SK-N-SH (cell line): Measurements from ENCODE around the gene KIF18B. TPM values are rescaled to one million over a fixed set of nuclear protein-coding genes. Genes with fewer than 3 reads are reported as not detected.

Experiments
- CTCF ChIA-PET: fragments of 300-600, 350-600 bp; formaldehyde crosslinking; extraction: SDS; loops from one replicate; lab custom pipeline; 2021; lab: Yijun Ruan, JAX
- POLR2A ChIA-PET: fragments of 350-600 bp; sonication (Branson Sonifier 250); formaldehyde crosslinking; extraction: SDS; loops from one replicate; lab custom pipeline; 2020; ENCODE audit warnings: antibody characterized with exemption, inconsistent platforms; lab: Yijun Ruan, JAX
- DNase-seq: peaks from one replicate; pipeline ENCODE4 v3.0.0; 2012
- H2AFZ ChIP-seq: fragments of 200-600 bp; sonication (generic); 2 replicates; pipeline ENCODE4 v1.8.1; 2016; ENCODE audit warnings: antibody characterized with exemption, mild to moderate bottlenecking, low read depth
- H3F3A ChIP-seq: fragments of 200-600 bp; sonication (generic); replicated peaks from 2 replicates; pipeline ENCODE3; 2016; ENCODE audit warnings: antibody characterized with exemption, mild to moderate bottlenecking; ENCODE audit not compliant: insufficient read depth
- H3K27ac ChIP-seq, 2 experiments: fragments of 200-500 bp in 1 of 2; fragments of 200-600 bp in 1 of 2; sonication (Bioruptor generic) in 1 of 2; sonication (generic), shearing (Covaris generic) in 1 of 2; 2 replicates each; pipeline versions ENCODE4 v1.5.1 to v1.6.1; 2014 to 2016; ENCODE audit warnings: low read depth in 2 of 2, inconsistent platforms in 1 of 2, low read length in 1 of 2, mild to moderate bottlenecking in 1 of 2, mixed read lengths in 1 of 2
- H3K27me3 ChIP-seq: fragments of 200-600 bp; sonication (generic), shearing (Covaris generic); 2 replicates; pipeline ENCODE4 v1.6.1; 2016; ENCODE audit warnings: mixed run types; ENCODE audit not compliant: insufficient read depth
- H3K36me3 ChIP-seq, 2 experiments: fragments of 200-500 bp in 1 of 2; fragments of 200-600 bp in 1 of 2; sonication (Bioruptor generic) in 1 of 2; sonication (generic) in 1 of 2; replicated peaks in 1 of 2; 2 replicates each; pipeline versions ENCODE3 to v1.5.1; 2014 to 2016; ENCODE audit warnings: low read length in 1 of 2, mild to moderate bottlenecking in 1 of 2; ENCODE audit not compliant: insufficient read depth in 2 of 2, control insufficient read depth in 1 of 2
- H3K4me1 ChIP-seq, 2 experiments: fragments of 200-500 bp in 1 of 2; fragments of 200-600 bp in 1 of 2; sonication (Bioruptor generic) in 1 of 2; sonication (generic), shearing (Covaris generic) in 1 of 2; 2 replicates each; pipeline versions ENCODE4 v1.5.1 to v1.6.1; 2014 to 2016; ENCODE audit warnings: low read depth in 1 of 2, low read length in 1 of 2, mixed run types in 1 of 2; ENCODE audit not compliant: insufficient read depth in 2 of 2, control insufficient read depth in 1 of 2
- H3K4me2 ChIP-seq: fragments of 200-600 bp; sonication (generic), shearing (Covaris generic); 2 replicates; pipeline ENCODE4 v1.6.1; 2017; ENCODE audit warnings: mixed run types
- H3K4me3 ChIP-seq, 2 experiments: fragments of 200-500 bp in 1 of 2; fragments of 200-600 bp in 1 of 2; sonication (Bioruptor generic) in 1 of 2; sonication (generic), shearing (Covaris generic) in 1 of 2; 2 replicates each; pipeline versions ENCODE4 v1.5.1 to v1.8.1; 2014 to 2016; ENCODE audit warnings: low read depth in 2 of 2, inconsistent platforms in 1 of 2, low read length in 1 of 2, mild to moderate bottlenecking in 1 of 2, mixed read lengths in 1 of 2, moderate library complexity in 1 of 2
- H3K79me2 ChIP-seq: fragments of 200-600 bp; sonication (generic); 2 replicates; pipeline ENCODE4 v1.8.1; 2017; ENCODE audit warnings: mild to moderate bottlenecking; ENCODE audit not compliant: insufficient read depth
- H3K9ac ChIP-seq: fragments of 200-600 bp; sonication (generic); 2 replicates; pipeline ENCODE4 v1.6.1; 2017; ENCODE audit warnings: mixed run types
- H3K9me2 ChIP-seq: fragments of 200-600 bp; sonication (generic); 2 replicates; pipeline ENCODE4 v1.6.1; 2017; ENCODE audit warnings: mixed run types
- H3K9me3 ChIP-seq: fragments of 200-600 bp; sonication (generic); 2 replicates; pipeline ENCODE4 v1.6.1; 2017; ENCODE audit warnings: mixed run types, mild to moderate bottlenecking, moderate library complexity
- H4K20me1 ChIP-seq: fragments of 200-600 bp; sonication (generic); 2 replicates; pipeline ENCODE4 v1.6.1; 2017; ENCODE audit warnings: mild to moderate bottlenecking, mixed run types; ENCODE audit not compliant: insufficient read depth
- CTCF ChIP-seq: fragments of 200-600 bp; sonication (generic); IDR thresholded peaks from 2 replicates; pipeline ENCODE4 v1.6.1; 2017; ENCODE audit warnings: antibody characterized with exemption, mild to moderate bottlenecking, moderate library complexity
- EZH2phosphoT487 ChIP-seq: fragments of 200-600 bp; sonication (generic); IDR thresholded peaks from 2 replicates; pipeline ENCODE4 v1.6.1; 2017; ENCODE audit warnings: low read depth, mixed run types, mild to moderate bottlenecking, antibody characterized with exemption, moderate library complexity, borderline replicate concordance
- FOXJ3 ChIP-seq: sonication (generic); formaldehyde crosslinking; IDR thresholded peaks from 2 replicates; pipeline ENCODE4 v1.5.1; 2020; ENCODE audit warnings: mild to moderate bottlenecking, missing genetic modification reagents
- GABPA ChIP-seq: IDR thresholded peaks from 2 replicates; pipeline ENCODE4 v1.4.0; 2012; ENCODE audit warnings: low read depth, mild to moderate bottlenecking
- IRF3 ChIP-seq: fragments of 150-350 bp; IDR thresholded peaks from 2 replicates; pipeline ENCODE4 v1.6.1; 2016; ENCODE audit warnings: mild to moderate bottlenecking, low read depth, low read length
- JUND ChIP-seq: IDR thresholded peaks from 2 replicates; pipeline ENCODE4 v1.4.0; 2012
- MAX ChIP-seq: IDR thresholded peaks from 2 replicates; pipeline ENCODE4 v1.4.0; 2012; ENCODE audit warnings: low read depth
- MEF2A ChIP-seq: IDR thresholded peaks from 2 replicates; pipeline ENCODE4 v1.4.0; 2012; ENCODE audit warnings: low read depth, borderline replicate concordance
- PBX3 ChIP-seq: IDR thresholded peaks from 2 replicates; pipeline ENCODE4; 2012
- POLR2AphosphoS5 ChIP-seq: IDR thresholded peaks from 2 replicates; pipeline ENCODE4 v1.6.1; 2012; ENCODE audit warnings: low read depth, low read length
- RAD21 ChIP-seq: IDR thresholded peaks from 2 replicates; pipeline ENCODE4 v1.6.1; 2012; ENCODE audit warnings: mild to moderate bottlenecking, low read length
- RCOR1 ChIP-seq: fragments of 150-350 bp; IDR thresholded peaks from 2 replicates; pipeline ENCODE4 v1.6.1; 2017; ENCODE audit warnings: antibody characterized with exemption, low read length
- RFX5 ChIP-seq: IDR thresholded peaks from 2 replicates; pipeline ENCODE4 v1.6.1; 2012; ENCODE audit warnings: mild to moderate bottlenecking, improper control_type of control experiment, low read length
- TAF1 ChIP-seq: IDR thresholded peaks from 2 replicates; pipeline ENCODE4 v1.6.1; 2012; ENCODE audit warnings: low read depth, mild to moderate bottlenecking, low read length, moderate library complexity, borderline replicate concordance
- TCF12 ChIP-seq: IDR thresholded peaks from 2 replicates; pipeline ENCODE4 v1.4.0; 2012
- TEAD4 ChIP-seq: IDR thresholded peaks from 2 replicates; pipeline ENCODE4 v1.4.0; 2012; ENCODE audit warnings: mild to moderate bottlenecking, borderline replicate concordance; ENCODE audit not compliant: insufficient read depth
- USF1 ChIP-seq: IDR thresholded peaks from 2 replicates; pipeline ENCODE4 v1.4.0; 2012; ENCODE audit warnings: low read depth, borderline replicate concordance
- WGBS: methylation state at CpG from one replicate; pipeline ENCODE4 v1.1.6; 2017; ENCODE audit warnings: low lambda C conversion rate; 5-methylcytosine and 5-hydroxymethylcytosine counted together
- polyA plus RNA-seq, 3 experiments: library from polyadenylated mRNA; depleted of rRNA; stranded (reverse); fragments of >200 nt; gene quantifications; 2 replicates each; pipeline ENCODE4 v1.2.3, GENCODE V29; 2012

The KIF18B gene
- polyA plus RNA-seq, 1 of the 3 experiments (the other 2 are of a cell fraction), result 14.7 TPM

- POLR2A ChIA-PET, result no interaction called here
- H2AFZ ChIP-seq, result no peak overlapping the region
Measured at GRCh38 chr17:44981221-44981968, 33.8 kb upstream of the KIF18B start.

More at GRCh38 chr17:44981221-44981968, 33.8 kb upstream of the KIF18B start:
- no peak for DNase-seq
- TF ChIP-seq FOXJ3 (CRISPR knock-in tag) (no peak), RFX5 (no peak), POLR2AphosphoS5 (no peak), TCF12 (no peak), RAD21 (no peak), TAF1 (no peak), RCOR1 (no peak), GABPA (no peak), JUND (no peak), MEF2A (no peak), USF1 (no peak), TEAD4 (no peak), IRF3 (no peak), EZH2phosphoT487 (no peak), PBX3 (no peak), MAX (no peak), CTCF (no peak)
- H3K9me3 ChIP-seq, result no peaks in the 10 kb centered on the region
- H3K4me2 ChIP-seq, result no peak overlapping the region
- no peaks in the 10 kb centered on the region for H3F3A ChIP-seq
- no peak overlapping the region for H3K4me3 ChIP-seq
- CTCF ChIA-PET, result interaction anchor here (0.7 to 2.3 kb wide), 9 partner anchors 10 to 202 kb away, joined by 3 to 9 read pairs (median 4); partner anchors contain the start of gene ACBD4
- H3K79me2 ChIP-seq, result no peaks in the 10 kb centered on the region
- 57% methylated on average over 12 of the region's 12 CpGs for WGBS
- no peak overlapping the region for H3K27ac ChIP-seq
- H3K27me3 ChIP-seq, result no peaks in the 10 kb centered on the region
- no peak overlapping the region for H3K9ac ChIP-seq
- H4K20me1 ChIP-seq, result no peaks in the 10 kb centered on the region
- H3K4me1 ChIP-seq, result peaks cover 0 to 18% of the 10 kb centered on the region in 2 experiments; a peak in 1 of 4 replicates
- no peaks in the 10 kb centered on the region for H3K36me3 ChIP-seq
- no peaks in the 10 kb centered on the region for H3K9me2 ChIP-seq
